Smooth muscle cell (in vitro differentiated cells): Measurements from ENCODE around the gene ABCC9. TPM values are rescaled to one million over a fixed set of nuclear protein-coding genes. Genes with fewer than 3 reads are reported as not detected.
"Not testable (repeated sequence)": the region's sequence is repeated elsewhere in the genome, so short reads cannot be mapped to it uniquely, and the experiment has no call there.

Experiments
- DNase-seq: peaks from one replicate; lab custom pipeline; 2025; ENCODE audit not compliant: unreplicated experiment; lab: John Stamatoyannopoulos, UW
- H2AFZ ChIP-seq: fragments of 200-600 bp; sonication (generic); 2 replicates; pipeline ENCODE4 v1.6.0; 2016; ENCODE audit warnings: antibody characterized with exemption, low read depth, mild to moderate bottlenecking
- H3F3A ChIP-seq: fragments of 200-600 bp; sonication (generic); 2 replicates; pipeline ENCODE4 v1.6.0; 2017; ENCODE audit warnings: antibody characterized with exemption, low read depth
- H3K27ac ChIP-seq: fragments of 200-600 bp; sonication (generic); 2 replicates; pipeline ENCODE4 v1.5.1; 2016; ENCODE audit warnings: low read depth, mild to moderate bottlenecking
- H3K27me3 ChIP-seq: fragments of 200-600 bp; sonication (generic); 2 replicates; pipeline ENCODE4 v1.6.1; 2016; ENCODE audit warnings: low read depth, mild to moderate bottlenecking
- H3K36me3 ChIP-seq: fragments of 200-600 bp; sonication (generic); 2 replicates; pipeline ENCODE4 v1.5.1; 2016; ENCODE audit warnings: low read depth
- H3K4me1 ChIP-seq: fragments of 200-600 bp; sonication (generic); 2 replicates; pipeline ENCODE4 v1.5.1; 2016; ENCODE audit warnings: low read depth
- H3K4me2 ChIP-seq: fragments of 200-600 bp; sonication (generic); 2 replicates; pipeline ENCODE4 v1.6.0; 2016; ENCODE audit warnings: mild to moderate bottlenecking
- H3K4me3 ChIP-seq: fragments of 200-600 bp; sonication (generic); 2 replicates; pipeline ENCODE4 v1.5.1; 2016; ENCODE audit warnings: mild to moderate bottlenecking
- H3K79me2 ChIP-seq: fragments of 200-600 bp; sonication (generic); 2 replicates; pipeline ENCODE4 v1.6.0; 2016; ENCODE audit warnings: low read depth, mild to moderate bottlenecking
- H3K9ac ChIP-seq: fragments of 200-600 bp; sonication (generic); 2 replicates; pipeline ENCODE4 v1.6.0; 2016; ENCODE audit warnings: low read depth
- H3K9me3 ChIP-seq: fragments of 200-600 bp; sonication (generic); replicated peaks from 2 replicates; pipeline ENCODE4 v1.5.1; 2016; ENCODE audit warnings: low read depth
- H4K20me1 ChIP-seq: fragments of 200-600 bp; sonication (generic); 2 replicates; pipeline ENCODE4 v1.6.0; 2016; ENCODE audit warnings: low read depth
- CTCF ChIP-seq: fragments of 200-600 bp; sonication (generic); IDR thresholded peaks from 2 replicates; pipeline ENCODE4 v1.5.1; 2017; ENCODE audit warnings: borderline replicate concordance, mild to moderate bottlenecking, antibody characterized with exemption; ENCODE audit not compliant: insufficient read depth, poor library complexity, severe bottlenecking
- WGBS: methylation state at CpG from one replicate; pipeline ENCODE4 v1.1.7; 2016; ENCODE audit warnings: low lambda C conversion rate; 5-methylcytosine and 5-hydroxymethylcytosine counted together
- polyA plus RNA-seq: library from polyadenylated mRNA; unstranded; fragments of >200 nt; fragmentation: Nextera tagmentation; extraction: Ambion mirVana; gene quantifications from 2 replicates; pipeline ENCODE4 v1.2.1, GENCODE V29; 2016
- total RNA-seq: library from RNA; depleted of rRNA; stranded (reverse); fragments of >200 nt; gene quantifications from 2 replicates; pipeline ENCODE4 v1.2.3, GENCODE V29; 2014

Gene ABCC9
- total and polyA plus RNA-seq, 2 experiments from 2014 or later: 0.22 TPM; not detected in 1

DNA sequence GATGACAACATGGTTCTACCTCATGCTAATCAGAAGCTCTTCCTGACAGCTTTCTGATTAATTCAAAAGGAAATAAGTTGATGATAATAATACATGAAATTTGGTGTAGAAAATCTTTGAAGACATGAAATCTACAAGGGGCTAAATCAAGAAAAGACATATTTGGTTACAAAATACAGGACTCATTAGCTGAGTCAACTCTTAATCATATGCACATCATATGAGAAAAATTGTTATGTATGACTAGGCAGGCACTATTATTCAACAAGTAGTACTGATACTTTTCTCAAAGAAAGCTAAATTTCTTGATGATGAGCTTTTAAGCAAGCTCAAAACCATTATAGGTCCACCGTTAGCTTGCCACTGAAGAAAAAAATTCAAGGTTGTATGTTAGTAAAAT, 7.1 kb downstream of the ABCC9 start:
- no peak overlapping the region for H3K27ac ChIP-seq

GRCh38 chr12:21933656-21934055, 7.6 kb downstream of the ABCC9 start:
- no peaks in the 10 kb centered on the region for H3K36me3 ChIP-seq
- no peak overlapping the region for H2AFZ ChIP-seq
- H3K27me3 ChIP-seq: peaks cover 17% of the 10 kb centered on the region
- H3F3A ChIP-seq: no peaks in the 10 kb centered on the region
- H3K79me2 ChIP-seq: no peaks in the 10 kb centered on the region
- 89% methylated on average over 4 of the region's 4 CpGs for WGBS
- no peak for TF ChIP-seq CTCF
- no peak for DNase-seq
- H3K4me3 ChIP-seq: no peak overlapping the region
- no peak overlapping the region for H3K4me2 ChIP-seq
- H3K4me1 ChIP-seq: no peaks in the 10 kb centered on the region
- no peak overlapping the region for H3K27ac ChIP-seq
- no peak overlapping the region for H3K9ac ChIP-seq
- H4K20me1 ChIP-seq: no peaks in the 10 kb centered on the region
- no peaks in the 10 kb centered on the region for H3K9me3 ChIP-seq

More for the DNA sequence above, 7.1 kb downstream of the ABCC9 start:
- Histone ChIP-seq H3K9ac (no peak overlapping the region), H3K79me2 (no peaks in the 10 kb centered on the region), H3K9me3 (no peaks in the 10 kb centered on the region), H3K36me3 (no peaks in the 10 kb centered on the region), H3K4me1 (no peaks in the 10 kb centered on the region), H3K27me3 (peaks cover 23% of the 10 kb centered on the region), H2AFZ (no peak overlapping the region), H3K4me2 (no peak overlapping the region), H4K20me1 (no peaks in the 10 kb centered on the region), H3F3A (no peaks in the 10 kb centered on the region), H3K4me3 (no peak overlapping the region)
- WGBS: 92% methylated on average over 1 of the region's 1 CpG
- no peak for DNase-seq
- TF ChIP-seq CTCF: no peak

DNA sequence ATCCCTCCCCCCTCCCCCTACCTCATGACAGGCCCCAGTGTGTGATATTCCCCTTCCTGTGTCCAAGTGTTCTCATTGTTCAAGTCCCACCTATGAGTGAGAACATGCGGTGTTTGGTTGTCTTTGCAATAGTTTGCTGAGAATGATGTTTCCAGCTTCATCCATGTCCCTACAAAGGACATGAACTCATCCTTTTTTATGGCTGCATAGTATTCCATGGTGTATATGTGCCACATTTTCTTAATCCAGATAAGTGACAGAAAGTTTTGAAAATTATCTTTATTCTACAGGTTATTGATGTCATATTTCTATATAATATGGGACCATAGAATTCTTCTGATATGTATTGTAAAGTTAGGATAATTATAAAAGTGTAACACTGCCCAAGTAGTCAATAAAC, 11.3 kb downstream of the ABCC9 start:
- H3K9ac ChIP-seq, H4K20me1 ChIP-seq, H3K27ac ChIP-seq, DNase-seq, H3K4me1 ChIP-seq, H3K36me3 ChIP-seq, H3F3A ChIP-seq, H3K4me3 ChIP-seq, H3K27me3 ChIP-seq, H3K4me2 ChIP-seq, H3K79me2 ChIP-seq, H3K9me3 ChIP-seq, H2AFZ ChIP-seq: not testable (repeated sequence)
- WGBS: 86% methylated on average over 1 of the region's 1 CpG

GRCh38 chr12:21925296-21925913, 15.8 kb downstream of the ABCC9 start:
- Histone ChIP-seq H3F3A (no peaks in the 10 kb centered on the region), H3K27me3 (no peaks in the 10 kb centered on the region), H2AFZ (no peak overlapping the region), H3K9me3 (no peaks in the 10 kb centered on the region), H3K4me2 (no peak overlapping the region), H3K4me3 (no peak overlapping the region), H4K20me1 (no peaks in the 10 kb centered on the region), H3K36me3 (no peaks in the 10 kb centered on the region), H3K9ac (no peak overlapping the region), H3K79me2 (no peaks in the 10 kb centered on the region), H3K4me1 (no peaks in the 10 kb centered on the region), H3K27ac (no peak overlapping the region)
- no peak for TF ChIP-seq CTCF
- no peak for DNase-seq
- 95% methylated on average over 3 of the region's 3 CpGs for WGBS
